ENCODE measurements around the gene TUBG2. TPM values are rescaled to one million over a fixed set of nuclear protein-coding genes. Genes with fewer than 3 reads are reported as not detected.

TUBG2 gene
- total RNA-seq, 6 experiments from 2014 or later, result 15.2 to 17.3 (median 16.9) TPM

- no peak for DNase-seq
- H3K4me3 Mint-ChIP-seq, result peak overlapping the region; percentile 86
- H3K27ac Mint-ChIP-seq, result peak overlapping the region; percentile 52; the same call in 1 of the 2 replicates
- TF ChIP-seq CTCF (IDR thresholded peaks at IDR 0.05), result no peak
- H3K27me3 Mint-ChIP-seq (ENCODE audit: insufficient read depth), result peaks cover 1% of the 10 kb centered on the region; the same call in 1 of the 2 replicates
- H3K36me3 Mint-ChIP-seq (ENCODE audit: low read depth), result peaks cover 12% of the 10 kb centered on the region
- H3K4me1 Mint-ChIP-seq (ENCODE audit: low read depth), result peaks cover 37% of the 10 kb centered on the region
- H3K9me3 Mint-ChIP-seq, result no peaks in the 10 kb centered on the region
These were observed 15.8 kb downstream of the TUBG2 start for GRCh38 chr17:42674755-42675347.

DNA sequence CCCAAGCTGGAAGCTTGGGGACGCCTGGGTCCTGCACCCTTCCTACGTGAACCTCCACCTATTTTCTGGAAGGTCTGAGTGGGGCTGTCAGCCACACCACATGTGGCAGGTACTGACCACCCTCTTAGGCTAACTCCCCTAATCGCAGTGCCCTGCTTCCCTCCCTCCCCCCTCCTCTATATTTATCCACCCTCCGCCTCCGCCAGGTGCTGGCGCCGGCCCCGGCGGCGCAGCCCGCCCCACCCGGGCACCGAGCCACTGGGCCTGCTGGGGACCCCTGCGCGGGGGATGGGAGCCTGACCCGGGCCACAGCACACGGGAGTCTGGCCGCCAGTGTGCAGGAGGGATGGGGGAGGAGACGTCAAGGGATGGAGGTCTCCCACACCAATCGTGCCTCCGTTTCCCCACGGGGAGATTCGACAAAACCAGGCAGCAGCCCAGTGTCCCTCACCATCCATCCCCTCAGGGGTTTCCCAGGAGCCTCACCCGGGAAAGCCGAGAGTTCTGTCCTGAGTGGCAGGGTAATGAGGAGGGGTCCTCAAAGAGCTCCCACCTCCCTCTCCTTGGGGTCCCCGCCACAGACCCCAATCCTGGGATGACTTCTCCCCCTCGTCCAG, 16.4 kb downstream of the TUBG2 start:
- Mint-ChIP-seq H3K4me3 (peak overlapping the region; percentile 86), H3K27me3 (ENCODE audit: insufficient read depth) (peaks cover 1% of the 10 kb centered on the region; the same call in 1 of the 2 replicates), H3K9me3 (no peaks in the 10 kb centered on the region), H3K36me3 (ENCODE audit: low read depth) (peaks cover 12% of the 10 kb centered on the region), H3K27ac (no peak overlapping the region), H3K4me1 (ENCODE audit: low read depth) (peaks cover 41% of the 10 kb centered on the region)
- DNase-seq, result no peak
- no peak for TF ChIP-seq CTCF (IDR thresholded peaks at IDR 0.05)

DNA sequence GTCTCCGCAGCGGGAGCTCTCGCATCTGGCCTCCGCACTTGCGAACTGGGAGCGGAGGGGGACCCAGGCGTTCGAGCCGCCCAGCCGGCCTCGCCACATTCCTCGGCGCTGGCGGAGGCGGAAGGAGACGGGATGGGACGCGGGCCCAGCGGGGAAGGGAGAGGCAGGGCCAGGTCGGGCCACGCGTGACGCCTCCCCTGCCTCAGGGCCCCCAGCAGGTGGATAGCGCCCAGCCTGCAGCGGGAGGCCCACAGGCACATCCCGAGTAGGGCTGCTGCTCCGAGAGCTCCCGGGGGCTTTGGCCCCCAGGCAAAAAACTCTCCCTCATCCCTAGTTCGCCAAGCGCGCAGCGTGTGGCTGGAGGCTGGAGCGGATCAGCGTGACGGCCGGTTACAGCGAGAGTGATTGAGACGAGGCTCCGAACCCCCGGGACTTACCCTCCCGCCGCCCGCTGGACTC, 16.9 kb downstream of the TUBG2 start:
- Mint-ChIP-seq H3K4me3 (peak overlapping the region; percentile 86), H3K27ac (peak overlapping the region; percentile 62), H3K36me3 (ENCODE audit: low read depth) (peaks cover 9% of the 10 kb centered on the region), H3K9me3 (no peaks in the 10 kb centered on the region), H3K27me3 (ENCODE audit: insufficient read depth) (peaks cover 4% of the 10 kb centered on the region), H3K4me1 (ENCODE audit: low read depth) (peaks cover 46% of the 10 kb centered on the region)
- no peak for TF ChIP-seq CTCF (IDR thresholded peaks at IDR 0.05)
- DNase-seq, result peak; percentile 56

- Mint-ChIP-seq H3K4me3 (peak within 1 kb of the TSS; percentile 86), H3K36me3 (ENCODE audit: low read depth) (peaks cover 4% of the 10 kb centered on the region), H3K4me1 (ENCODE audit: low read depth) (peaks cover 49% of the 10 kb centered on the region), H3K27ac (peak within 1 kb of the TSS; percentile 89), H3K27me3 (ENCODE audit: insufficient read depth) (peaks cover 7% of the 10 kb centered on the region), H3K9me3 (no peaks in the 10 kb centered on the region)
- peak; percentile 67 for TF ChIP-seq CTCF (IDR thresholded peaks at IDR 0.05)
- peak; percentile 21 for DNase-seq
These were observed 17.4 kb downstream of the TUBG2 start, which contains the start of gene PLEKHH3 for GRCh38 chr17:42676424-42677011. Gene PLEKHH3, minus strand, starts transcription at chr17:42676994. Its CDS starts 431 bp downstream, at chr17:42676563.

GRCh38 chr17:42677012-42677857, 18.2 kb downstream of the TUBG2 start:
- peak; percentile 99 for DNase-seq
- Mint-ChIP-seq H3K27me3 (ENCODE audit: insufficient read depth) (peaks cover 9% of the 10 kb centered on the region), H3K9me3 (no peaks in the 10 kb centered on the region), H3K4me3 (peak overlapping the region; percentile 86), H3K4me1 (ENCODE audit: low read depth) (peaks cover 54% of the 10 kb centered on the region), H3K36me3 (ENCODE audit: low read depth) (no peaks in the 10 kb centered on the region), H3K27ac (peak overlapping the region; percentile 89)
- TF ChIP-seq CTCF (IDR thresholded peaks at IDR 0.05), result no peak; the same call in 1 of the 2 replicates
